Cardiac fibroblast (primary cell): Measurements from ENCODE around the gene BMPR2.
"Not testable (repeated sequence)": the region's sequence is repeated elsewhere in the genome, so short reads cannot be mapped to it uniquely, and the experiment has no call there.

ENCODE experiments used
- DNase-seq, 2 donors: peaks; one replicate each; pipeline versions ENCODE4 v3.0.0 to v3.0.0-alpha.2; 2010; ENCODE audit warnings: low read depth in 2 of 2
- H3K4me3 ChIP-seq, 2 donors: replicated peaks in 1 of 2; 1 replicate in 1 of 2; 2 replicates in 1 of 2; pipeline ENCODE4 v1.5.1; 2011; ENCODE audit warnings: low read depth in 2 of 2, low read length in 2 of 2, mild to moderate bottlenecking in 2 of 2, moderate library complexity in 1 of 2
- TF ChIP-seq, protein P1 (sequence below): IDR thresholded peaks from one replicate; pipeline ENCODE4 v1.5.1; 2011; ENCODE audit warnings: low read depth, mild to moderate bottlenecking, low read length, inconsistent platforms

Gene BMPR2

DNA sequence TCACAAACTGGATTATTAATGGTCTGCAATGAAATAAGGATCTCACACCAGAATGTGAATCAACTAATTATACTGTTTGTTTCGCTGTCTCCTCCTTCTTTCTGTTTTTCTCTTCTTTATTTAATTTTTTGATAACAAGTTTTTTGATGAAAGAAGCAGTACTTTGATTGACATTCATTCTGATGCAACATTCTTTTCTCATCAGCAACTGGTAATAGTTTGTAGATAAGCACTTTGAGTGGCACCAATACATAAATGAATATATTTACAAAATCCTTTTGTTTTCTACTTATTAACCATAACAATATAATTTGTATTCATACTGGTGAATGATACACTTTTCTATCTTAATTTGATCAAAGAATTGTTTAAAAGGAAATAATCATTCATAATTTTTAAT, 143.3 kb downstream of the BMPR2 start:
- no peak for DNase-seq
- TF ChIP-seq, protein P1, sequence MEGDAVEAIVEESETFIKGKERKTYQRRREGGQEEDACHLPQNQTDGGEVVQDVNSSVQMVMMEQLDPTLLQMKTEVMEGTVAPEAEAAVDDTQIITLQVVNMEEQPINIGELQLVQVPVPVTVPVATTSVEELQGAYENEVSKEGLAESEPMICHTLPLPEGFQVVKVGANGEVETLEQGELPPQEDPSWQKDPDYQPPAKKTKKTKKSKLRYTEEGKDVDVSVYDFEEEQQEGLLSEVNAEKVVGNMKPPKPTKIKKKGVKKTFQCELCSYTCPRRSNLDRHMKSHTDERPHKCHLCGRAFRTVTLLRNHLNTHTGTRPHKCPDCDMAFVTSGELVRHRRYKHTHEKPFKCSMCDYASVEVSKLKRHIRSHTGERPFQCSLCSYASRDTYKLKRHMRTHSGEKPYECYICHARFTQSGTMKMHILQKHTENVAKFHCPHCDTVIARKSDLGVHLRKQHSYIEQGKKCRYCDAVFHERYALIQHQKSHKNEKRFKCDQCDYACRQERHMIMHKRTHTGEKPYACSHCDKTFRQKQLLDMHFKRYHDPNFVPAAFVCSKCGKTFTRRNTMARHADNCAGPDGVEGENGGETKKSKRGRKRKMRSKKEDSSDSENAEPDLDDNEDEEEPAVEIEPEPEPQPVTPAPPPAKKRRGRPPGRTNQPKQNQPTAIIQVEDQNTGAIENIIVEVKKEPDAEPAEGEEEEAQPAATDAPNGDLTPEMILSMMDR = no peak
- no peak overlapping the region for H3K4me3 ChIP-seq

DNA sequence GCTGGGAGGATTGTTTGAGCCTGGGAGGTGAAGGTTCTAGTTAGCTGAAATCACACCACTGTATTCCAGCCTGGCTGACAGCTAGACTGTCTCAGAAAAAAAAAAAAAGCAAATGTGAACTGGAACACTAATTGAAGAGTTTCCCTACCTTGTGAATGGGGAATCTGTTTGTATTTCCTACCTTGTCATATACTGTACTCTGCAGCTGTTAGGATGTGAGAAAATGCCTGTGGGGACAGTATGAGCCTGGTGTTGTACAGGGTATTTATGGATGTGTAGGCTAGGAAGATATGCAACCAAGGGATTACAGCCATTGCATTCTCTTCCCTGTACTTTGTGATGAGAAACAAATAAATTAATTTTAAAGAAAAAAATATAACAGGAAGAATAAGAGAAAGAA, 145.3 kb downstream of the BMPR2 start:
- H3K4me3 ChIP-seq = no peak overlapping the region
- DNase-seq = no peak
- TF ChIP-seq, protein P1 = no peak

DNA sequence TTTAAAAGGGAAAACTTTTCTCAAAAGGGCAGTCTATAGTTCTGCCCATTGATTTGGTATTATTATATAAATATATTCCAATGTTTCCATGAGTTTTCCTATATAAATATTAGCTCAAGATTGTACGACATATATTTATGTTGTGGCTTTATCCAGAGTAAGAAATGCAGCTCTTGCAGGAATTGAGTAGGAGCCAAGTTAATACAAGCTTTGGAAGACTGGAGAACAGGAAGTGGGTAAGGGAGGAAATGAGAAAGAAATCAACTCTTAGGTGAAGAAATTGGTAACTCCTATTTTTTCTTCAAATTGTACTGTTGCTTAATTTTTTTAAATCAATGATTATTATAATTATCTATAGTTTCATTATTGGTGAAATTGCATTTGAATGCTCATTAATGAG, 153.3 kb downstream of the BMPR2 start:
- TF ChIP-seq, protein P1 = no peak
- peak; percentile 63 to 72 for DNase-seq

GRCh38 chr2:202530038-202530437, 153.9 kb downstream of the BMPR2 start:
- DNase-seq = peak in 1 of 2 donors; percentile 12
- H3K4me3 ChIP-seq = no peak overlapping the region
- TF ChIP-seq, protein P1 = no peak

More for the DNA sequence above, 153.3 kb downstream of the BMPR2 start:
- H3K4me3 ChIP-seq = no peak overlapping the region

DNA sequence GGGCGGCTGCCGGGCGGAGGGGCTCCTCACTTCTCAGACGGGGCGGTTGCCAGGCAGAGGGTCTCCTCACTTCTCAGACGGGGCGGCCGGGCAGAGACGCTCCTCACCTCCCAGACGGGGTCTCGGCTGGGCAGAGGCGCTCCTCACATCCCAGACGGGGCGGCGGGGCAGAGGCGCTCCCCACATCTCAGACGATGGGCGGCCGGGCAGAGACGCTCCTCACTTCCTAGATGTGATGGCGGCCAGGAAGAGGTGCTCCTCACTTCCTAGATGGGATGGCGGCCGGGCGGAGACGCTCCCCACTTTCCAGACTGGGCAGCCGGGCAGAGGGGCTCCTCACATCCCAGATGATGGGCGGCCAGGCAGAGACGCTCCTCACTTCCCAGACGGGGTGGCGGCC, 159.2 kb downstream of the BMPR2 start:
- not testable (repeated sequence) for H3K4me3 ChIP-seq

DNA sequence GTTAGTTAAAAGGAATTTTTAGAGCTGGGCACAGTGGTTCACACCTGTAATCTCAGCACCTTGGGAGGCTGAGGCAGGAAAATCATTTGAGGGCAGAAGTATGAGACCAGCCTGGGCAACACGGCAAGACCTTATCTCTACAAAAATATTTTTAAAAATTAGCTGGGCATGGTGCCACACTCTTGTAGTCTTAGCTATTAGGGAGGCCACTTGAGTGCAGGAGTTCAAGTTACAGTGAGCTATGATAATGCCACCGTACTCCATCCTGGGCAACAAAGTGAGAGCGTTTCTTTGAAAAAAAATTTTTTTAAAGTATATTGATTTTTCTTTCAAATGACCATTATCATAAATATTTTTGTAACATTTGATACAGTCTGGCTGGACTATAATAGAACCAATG, 165.0 kb downstream of the BMPR2 start:
- H3K4me3 ChIP-seq = no peak overlapping the region
- TF ChIP-seq, protein P1 = no peak
- DNase-seq = peak in 1 of 2 donors; percentile 45

More for the DNA sequence above, 159.2 kb downstream of the BMPR2 start:
- DNase-seq = not testable (repeated sequence)

GRCh38 chr2:202542142-202542541, 166.0 kb downstream of the BMPR2 start:
- TF ChIP-seq, protein P1 = no peak
- peak in 1 of 2 donors; percentile 12 for DNase-seq
- no peak overlapping the region for H3K4me3 ChIP-seq
